SW480 (cell line): Measurements from ENCODE around the gene CCDC134.
"Not testable (repeated sequence)": the region's sequence is repeated elsewhere in the genome, so short reads cannot be mapped to it uniquely, and the experiment has no call there.

Experiments used
- DNase-seq: peaks from one replicate; pipeline ENCODE4 v3.0.0-alpha.2; 2016; ENCODE audit warnings: low spot score

Gene CCDC134

DNA sequence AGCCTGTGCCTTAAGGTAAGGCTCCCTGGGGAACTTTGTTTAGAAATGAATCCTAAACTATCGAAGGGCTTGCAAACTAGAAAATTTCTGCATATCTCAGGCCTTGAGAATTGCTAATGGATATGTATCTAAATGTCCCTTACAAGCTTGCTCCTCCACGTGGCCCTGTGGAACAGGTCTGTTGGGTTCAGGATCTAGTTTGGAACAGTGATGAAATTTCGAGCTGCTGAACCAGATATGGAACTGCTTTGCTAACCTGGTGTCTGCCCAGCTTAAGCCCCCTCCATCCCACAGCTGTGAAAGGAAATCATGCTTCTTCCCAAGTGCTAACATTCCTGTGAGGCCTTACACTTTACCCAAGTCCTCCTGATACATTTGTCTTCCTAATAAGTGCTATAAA, 44.0 kb downstream of the CCDC134 start:
- DNase-seq = no peak

DNA sequence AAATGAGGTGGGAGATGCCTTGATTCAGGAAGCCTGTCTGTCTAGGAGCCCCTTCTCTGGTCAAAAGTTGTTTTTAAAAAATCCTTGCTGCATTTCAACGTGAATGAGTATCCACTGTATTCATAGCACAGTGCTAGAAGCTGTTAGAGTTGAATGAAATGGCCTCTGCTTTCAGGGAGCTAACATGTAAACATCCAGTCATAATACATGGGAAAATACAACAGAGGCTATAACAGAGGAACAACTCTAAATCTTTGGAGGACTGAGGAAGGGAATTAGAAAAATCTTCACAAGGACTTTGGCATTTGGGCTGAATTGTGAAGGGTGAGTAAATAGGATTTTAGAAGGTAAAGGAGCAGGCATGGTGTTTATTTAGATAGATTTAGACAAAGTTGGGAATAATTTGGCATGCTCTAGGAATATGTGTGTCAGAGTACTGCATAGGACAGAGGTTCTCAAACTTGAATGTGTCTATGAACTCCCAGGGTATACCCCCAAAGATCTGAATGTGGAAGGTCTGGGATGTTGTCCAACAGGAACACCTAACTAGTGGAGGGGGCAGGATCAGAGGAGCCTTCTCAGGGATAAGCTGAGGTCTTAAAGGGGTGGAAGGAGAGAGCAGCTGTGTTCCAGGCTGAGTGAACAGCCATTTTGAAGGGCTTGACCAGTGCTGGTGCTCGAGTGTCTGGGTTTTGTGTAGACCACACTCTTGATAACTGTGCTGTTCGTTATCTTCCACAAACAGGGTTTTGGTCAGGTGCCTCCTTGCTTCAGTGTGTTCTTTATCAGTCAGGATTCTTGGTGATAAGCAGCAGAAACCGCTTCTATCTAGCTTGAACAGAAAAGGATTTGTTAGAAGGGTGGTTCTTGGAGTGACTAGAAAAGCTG, 45.1 kb downstream of the CCDC134 start:
- no peak for DNase-seq

DNA sequence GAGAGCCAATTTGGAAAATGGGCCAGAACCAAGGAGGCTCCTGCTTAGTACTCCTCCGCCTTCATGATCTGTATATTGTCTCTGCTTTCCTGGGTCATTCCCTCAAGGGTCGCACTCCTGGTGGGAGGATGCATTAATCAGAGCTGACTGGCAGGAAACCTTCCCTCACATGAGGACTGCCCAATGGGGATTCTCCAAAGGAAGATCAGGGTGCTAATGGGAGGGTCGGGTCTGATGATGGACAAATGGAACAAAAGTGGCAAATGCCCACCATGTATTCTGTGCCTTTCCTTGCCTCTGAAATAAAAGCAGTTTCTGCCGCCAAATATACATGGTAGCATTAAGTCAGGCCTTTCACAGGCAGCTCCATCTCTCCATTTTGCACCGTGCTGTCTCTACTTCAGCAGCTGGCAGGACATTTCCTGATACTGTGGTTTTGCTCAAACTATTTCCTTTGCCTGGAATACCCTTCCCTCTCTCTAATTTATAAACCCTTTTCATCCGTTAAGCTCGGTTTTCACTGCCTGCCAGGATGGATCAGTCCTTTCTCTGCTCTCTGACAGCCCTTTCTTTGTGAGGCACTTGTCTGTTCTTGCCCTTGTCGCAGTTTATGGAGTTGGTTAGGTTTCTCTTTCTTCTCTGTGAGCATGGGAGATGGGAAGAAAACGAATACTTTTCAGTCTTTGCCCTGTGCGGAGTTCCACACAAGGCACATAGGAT, 45.9 kb downstream of the CCDC134 start:
- DNase-seq = no peak

DNA sequence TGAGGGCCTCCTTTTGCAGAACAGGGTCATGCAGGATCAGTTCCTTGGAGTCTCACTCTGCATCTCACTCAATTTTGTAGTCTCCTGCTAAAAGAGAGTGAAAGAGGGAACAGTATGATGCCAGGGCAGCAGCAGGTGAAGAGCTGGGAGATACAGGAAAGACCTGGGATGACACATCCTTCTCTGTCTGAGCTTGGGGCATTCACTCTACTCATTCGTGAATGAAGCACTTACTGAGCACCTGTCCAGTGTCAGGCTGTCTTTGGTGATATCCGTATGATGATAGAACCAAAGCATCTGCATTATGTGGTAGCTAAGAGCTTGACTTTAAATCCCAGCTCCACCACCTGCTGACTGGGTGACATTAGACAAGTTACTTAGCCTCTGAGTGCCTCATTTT, 46.8 kb downstream of the CCDC134 start:
- no peak for DNase-seq

DNA sequence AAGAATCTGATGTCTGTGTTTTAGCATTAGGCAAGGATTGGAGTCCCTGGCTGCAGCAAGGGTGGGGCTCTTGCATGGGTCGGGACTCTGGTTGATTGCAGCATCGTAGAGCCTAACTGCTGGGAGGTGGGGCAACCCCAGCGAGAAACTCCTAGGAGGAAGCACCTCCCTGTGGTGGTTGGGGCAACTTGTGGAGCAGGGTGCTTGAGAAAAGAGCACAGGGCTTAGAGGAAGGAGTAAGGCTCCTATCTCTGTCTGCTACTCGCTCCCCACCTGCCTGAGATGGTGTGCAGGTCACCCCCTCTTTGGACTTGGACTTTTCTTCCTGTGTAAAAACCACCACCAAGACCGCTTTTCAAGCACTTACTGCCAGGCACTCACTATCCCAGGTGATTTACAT, 48.0 kb downstream of the CCDC134 start:
- no peak for DNase-seq

DNA sequence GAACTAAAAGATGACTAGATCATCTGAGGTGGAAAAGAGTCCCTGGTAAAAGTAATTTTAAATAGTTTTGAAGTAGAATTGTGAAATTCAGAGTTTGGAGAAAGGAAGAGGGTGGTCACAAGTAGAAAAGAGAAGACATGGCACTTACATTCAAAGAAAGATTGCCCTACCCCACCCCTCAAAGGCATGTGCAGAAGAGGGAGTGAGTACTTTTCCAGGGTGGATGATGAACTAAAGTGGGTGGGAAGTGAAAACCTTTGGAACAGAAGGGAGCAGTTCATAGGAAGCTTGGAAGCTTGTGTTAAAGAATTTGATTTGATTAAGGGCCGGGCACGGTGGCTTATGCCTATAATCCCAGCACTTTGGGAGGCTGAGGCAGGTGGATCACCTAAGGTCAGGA, 56.0 kb downstream of the CCDC134 start:
- no peak for DNase-seq

DNA sequence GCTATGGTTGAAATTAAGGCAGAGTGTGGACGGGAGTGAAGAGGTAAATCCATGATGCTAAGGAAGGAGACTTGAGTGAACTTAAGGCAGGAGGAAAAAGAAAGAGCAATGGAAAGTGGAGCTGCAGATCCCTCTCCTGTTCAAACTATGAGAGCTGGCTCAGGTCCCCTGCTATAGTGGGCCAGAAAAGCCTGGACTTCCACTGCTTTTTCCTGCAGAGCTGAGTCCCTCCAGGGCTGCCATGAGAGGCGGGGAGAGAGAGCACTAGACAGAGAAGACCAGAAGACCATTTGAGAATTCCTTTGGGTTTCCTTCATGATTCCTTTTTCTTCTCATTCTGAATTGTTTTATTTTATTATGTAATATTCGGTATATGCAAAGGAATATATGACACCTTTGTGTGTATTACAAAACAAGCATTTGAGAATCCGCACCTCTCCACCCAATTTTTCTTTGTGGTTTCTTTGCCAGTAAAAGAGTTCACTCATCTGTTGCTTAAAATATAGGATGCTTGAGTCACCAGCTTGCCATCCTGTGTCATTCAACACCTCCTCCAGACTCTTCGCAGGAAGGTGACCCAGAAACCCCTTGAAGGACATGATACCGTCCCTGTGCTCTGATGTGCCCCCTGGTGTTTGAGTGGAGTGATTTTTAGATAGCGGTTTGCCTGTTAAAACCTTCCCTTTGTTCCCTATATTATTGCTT, 56.8 kb downstream of the CCDC134 start:
- DNase-seq = peak; percentile 76

DNA sequence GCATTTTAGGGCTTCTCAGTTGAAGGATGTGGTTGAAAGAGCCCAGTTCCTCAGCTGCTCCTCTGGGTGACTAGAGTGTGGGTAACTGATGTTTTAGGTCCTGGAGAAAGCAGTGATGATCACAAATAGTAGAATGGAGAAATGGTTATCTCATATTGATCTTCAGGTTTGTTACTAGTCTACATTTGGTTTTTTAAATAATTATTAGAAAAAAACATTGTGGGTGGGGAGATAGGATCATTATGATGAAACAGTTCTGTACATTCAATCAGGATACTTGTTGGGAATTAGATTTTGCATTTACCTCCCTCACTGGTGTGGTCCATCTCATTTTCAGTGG, 57.4 kb downstream of the CCDC134 start:
- DNase-seq = no peak

DNA sequence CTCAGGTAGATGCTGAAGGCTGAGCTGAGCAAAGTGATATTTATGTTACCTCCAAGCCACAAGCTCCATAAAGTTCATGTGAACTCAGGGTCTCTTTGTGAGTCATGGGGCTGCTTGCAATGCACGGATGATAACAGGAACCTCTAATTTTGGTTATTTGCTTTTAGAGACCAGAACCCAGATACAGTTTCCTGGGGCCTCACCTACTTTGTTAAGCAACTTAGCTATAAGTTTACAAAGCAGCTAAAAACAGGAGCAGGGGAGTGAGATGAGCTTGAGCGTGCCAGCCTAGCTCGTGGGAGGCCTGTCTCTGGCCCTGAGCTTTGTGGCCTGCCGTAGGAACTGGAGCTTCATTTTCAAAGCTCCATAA, 61.7 kb downstream of the CCDC134 start:
- peak; percentile 37 for DNase-seq

DNA sequence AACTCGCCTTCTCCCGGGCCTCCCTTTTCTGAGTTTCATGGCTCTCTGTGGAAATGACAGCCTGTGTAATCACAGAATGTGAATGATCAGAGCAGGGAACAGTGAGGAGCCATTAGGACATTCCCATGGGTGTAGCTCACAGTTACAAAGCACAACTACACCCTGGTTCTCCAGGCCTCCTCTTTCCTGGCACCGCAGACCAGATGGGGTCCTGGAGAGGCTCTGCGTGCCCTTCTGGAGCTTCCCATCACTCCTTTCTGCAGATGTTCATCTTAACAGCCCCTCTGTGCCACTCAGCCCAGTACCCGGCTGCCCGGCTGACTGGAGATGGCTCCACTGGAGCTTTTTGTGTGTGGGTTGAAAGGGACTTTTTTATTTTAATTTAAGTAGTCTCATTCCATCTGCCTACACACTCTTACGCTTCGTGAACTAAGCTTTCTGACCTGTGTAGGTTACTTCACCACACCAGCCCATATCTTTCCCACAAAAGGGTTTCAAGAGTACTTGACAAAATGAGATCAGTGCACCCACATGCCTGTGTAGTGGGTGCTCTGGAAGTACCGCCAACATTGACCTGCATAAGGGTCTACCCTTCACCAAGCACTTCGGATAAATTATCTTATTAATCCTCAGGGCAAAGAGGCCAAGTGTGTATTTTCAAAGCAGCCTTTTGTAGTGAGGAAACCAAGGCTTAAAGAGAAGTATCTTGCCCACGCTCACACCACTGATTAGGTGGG, 62.2 kb downstream of the CCDC134 start:
- DNase-seq = no peak

DNA sequence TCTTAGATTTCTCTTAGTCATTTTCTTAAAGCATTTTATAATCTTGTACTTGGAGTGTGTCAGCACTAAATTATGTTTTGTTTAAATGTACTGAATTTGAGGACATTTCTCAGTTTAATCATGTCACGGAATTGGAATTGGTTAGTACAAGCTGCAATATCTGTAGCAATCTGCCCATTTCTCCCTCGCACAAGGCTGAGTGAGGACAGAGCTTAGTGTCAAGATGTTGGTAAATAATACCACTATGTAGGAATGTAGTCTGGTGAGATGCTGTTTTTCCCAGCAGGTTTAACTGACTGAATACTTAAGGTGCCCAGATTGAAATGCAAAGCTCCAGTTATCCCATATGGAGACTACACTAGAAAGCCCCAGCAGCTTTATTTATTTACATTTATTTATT, 63.0 kb downstream of the CCDC134 start:
- no peak for DNase-seq

DNA sequence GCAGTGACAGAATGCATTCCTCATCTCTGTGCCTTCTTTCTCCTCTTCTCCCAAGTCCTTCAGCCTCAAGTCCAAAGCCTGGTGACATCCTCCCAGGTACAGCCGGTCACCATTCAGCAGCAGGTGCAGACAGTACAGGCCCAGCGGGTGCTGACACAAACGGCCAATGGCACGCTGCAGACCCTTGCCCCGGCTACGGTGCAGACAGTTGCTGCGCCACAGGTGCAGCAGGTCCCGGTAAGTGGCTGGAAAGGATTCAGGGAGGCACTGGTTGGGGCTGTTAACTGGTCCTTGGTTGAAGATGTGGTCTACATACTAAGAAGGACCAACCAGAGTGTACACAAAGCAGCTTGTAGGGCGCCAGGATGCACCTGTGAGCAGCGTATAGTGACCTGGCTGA, 68.1 kb downstream of the CCDC134 start:
- DNase-seq = no peak

DNA sequence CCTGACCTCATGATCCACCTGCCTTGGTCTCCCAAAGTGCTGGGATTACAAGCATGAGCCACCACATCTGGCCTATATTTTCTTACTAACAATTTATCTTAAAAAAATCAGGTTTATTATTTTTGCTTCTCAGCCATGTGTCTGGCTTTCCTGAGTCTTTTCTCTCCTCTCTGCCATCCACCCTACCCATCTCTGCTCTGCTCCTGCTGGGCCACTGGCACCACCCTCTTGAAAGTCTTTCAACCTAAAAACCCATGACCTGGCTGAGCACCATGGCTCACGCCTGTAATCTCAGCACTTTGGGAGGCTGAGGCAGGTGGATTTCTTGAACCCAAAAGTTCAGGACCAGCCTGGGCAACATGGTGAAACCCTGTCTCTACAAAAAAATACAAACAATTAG, 69.6 kb downstream of the CCDC134 start:
- DNase-seq = not testable (repeated sequence)

DNA sequence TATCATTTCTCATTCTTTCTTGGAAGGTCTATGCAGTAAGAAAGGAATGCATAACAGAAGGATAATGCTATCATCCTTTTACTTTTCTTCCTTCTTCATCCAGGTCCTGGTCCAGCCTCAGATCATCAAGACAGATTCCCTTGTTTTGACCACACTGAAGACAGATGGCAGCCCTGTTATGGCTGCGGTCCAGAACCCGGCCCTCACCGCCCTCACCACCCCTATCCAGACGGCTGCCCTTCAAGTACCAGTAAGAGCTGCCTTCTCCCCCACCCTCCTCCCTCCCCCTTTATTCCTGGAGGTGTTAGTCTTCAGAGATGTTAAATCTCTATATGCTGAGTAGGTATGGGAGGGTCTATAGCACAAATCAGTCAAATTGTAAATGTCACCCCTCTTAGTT, 70.3 kb downstream of the CCDC134 start:
- DNase-seq = no peak

DNA sequence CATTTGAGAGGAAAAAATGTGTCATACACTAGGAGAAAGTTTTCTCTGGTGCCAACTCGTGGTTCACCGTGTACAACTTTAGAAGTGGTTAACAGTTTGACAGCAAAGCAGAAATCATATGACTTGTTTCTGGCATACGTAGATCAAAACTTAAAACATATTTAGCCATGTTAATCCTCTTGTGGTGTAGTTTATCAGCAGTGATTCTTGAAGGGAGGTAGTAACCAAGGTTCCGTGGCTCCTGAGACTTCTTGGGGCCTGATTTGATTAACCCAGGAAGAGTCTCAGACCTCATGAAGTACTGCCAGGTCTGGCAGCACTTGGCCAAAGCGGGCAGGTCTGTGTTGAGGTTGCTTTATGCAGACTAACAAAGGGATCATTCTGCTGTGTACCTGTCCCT, 72.9 kb downstream of the CCDC134 start:
- no peak for DNase-seq

DNA sequence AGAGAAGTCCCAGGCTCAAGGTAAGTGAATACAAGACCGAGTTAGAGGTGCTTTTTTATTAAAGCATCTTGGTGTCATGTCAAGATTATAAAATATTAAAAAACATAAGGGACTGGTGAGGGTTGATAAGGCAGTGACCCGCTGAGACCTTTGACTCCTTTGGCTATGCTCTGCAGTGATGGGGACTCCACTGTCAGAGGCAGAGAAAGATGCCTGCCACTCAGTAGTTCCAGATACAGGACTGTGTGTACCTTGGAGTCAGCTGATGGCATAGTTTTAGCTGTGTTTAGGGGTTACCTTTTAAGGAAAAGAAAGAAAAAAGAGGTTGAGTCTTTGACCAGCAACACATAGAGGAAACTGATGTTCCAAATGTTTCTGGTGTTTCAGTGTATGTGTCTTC, 73.6 kb downstream of the CCDC134 start:
- DNase-seq = no peak

DNA sequence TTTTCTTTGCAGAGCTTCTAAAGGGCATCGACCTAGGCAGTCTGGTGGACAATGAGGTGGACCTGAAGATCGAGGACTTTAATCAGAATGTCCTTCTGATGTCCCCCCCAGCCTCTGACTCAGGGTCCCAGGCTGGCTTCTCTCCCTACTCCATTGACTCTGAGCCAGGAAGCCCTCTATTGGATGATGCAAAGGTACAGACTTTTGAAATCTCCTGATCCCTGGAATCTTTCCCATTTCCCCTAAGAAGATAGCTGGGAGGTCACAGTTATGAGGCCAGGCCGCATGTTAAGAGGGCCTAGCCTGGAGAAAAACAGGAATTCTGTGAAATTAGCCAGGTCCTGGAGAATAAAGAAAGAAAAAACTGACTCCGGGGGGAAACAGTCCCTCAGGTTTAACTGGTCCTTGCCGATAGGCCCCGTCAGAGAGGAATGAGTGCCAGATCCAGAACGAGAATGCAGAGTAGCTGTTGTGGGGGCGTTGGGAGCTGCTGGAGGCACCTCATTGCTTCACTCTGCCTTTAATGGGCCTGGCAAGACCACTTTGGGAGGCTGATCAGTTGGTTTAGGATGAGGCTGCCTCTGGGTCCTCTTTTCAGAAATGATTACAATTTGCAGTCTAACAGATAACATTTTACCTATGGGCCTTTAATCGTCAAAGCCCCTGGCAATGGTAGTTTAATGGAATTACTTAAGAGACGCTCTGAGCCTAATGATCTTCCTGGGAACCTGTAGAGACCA, 75.2 kb downstream of the CCDC134 start:
- no peak for DNase-seq
